Ascending aorta (tissue), 2 donors: ENCODE measurements around the gene PRPSAP2. TPM values are rescaled to one million over a fixed set of nuclear protein-coding genes. Genes with fewer than 3 reads are reported as not detected.

Source experiments
- DNase-seq, 2 donors: peaks; one replicate each; pipeline ENCODE4 v3.0.0-alpha.2; 2019; ENCODE audit warnings: low spot score in 2 of 2
- H3K27ac ChIP-seq, 2 donors: fragments of 200-600 bp; sonication (generic); one replicate each; pipeline ENCODE4 v1.5.1; 2016 to 2017; ENCODE audit warnings: mild to moderate bottlenecking in 1 of 2
- H3K27me3 ChIP-seq: fragments of 200-600 bp; sonication (generic); one replicate; pipeline ENCODE4 v1.5.1; 2017
- H3K36me3 ChIP-seq, 2 donors: fragments of 200-600 bp; sonication (generic); one replicate each; pipeline ENCODE4 v1.5.1; 2016
- H3K4me1 ChIP-seq, 2 donors: fragments of 200-600 bp; sonication (generic); one replicate each; pipeline ENCODE4 v1.5.1; 2016 to 2017; ENCODE audit warnings: mild to moderate bottlenecking in 1 of 2
- H3K4me3 ChIP-seq, 2 donors: fragments of 200-600 bp; sonication (generic); one replicate each; pipeline ENCODE4 v1.5.1; 2016 to 2017; ENCODE audit warnings: mild to moderate bottlenecking in 1 of 2
- H3K9me3 ChIP-seq, 2 donors: fragments of 200-600 bp; sonication (generic); one replicate each; pipeline ENCODE4 v1.5.1; 2016
- CTCF ChIP-seq, 3 experiments: fragments of 200-600 bp in 2 of 3; fragments of 450-650 bp in 1 of 3; sonication (generic) in 2 of 3; IDR thresholded peaks; one replicate each; pipeline ENCODE4 v1.5.1; 2016 to 2019; ENCODE audit warnings: antibody characterized with exemption in 3 of 3, mild to moderate bottlenecking in 1 of 3, moderate library complexity in 1 of 3
- intact Hi-C: fragments of 100-400 bp; cut with DNase I; formaldehyde crosslinking; loops from one replicate; pipeline ENCODE4 v1.15.1; 2023
- total RNA-seq: library from RNA; depleted of rRNA; stranded (reverse); fragments of >200 nt; gene quantifications from one replicate; pipeline ENCODE4 v1.1.0, GENCODE V29; 2016

The PRPSAP2 gene
- total RNA-seq, 1 donor from 2014 or later: 3.4 TPM

GRCh38 chr17:18976201-18976600, 118.3 kb downstream of the PRPSAP2 start:
- H3K27ac ChIP-seq: no peak overlapping the region
- H3K9me3 ChIP-seq: no peaks in the 10 kb centered on the region
- peaks cover 21 to 33% of the 10 kb centered on the region in 2 donors for H3K36me3 ChIP-seq
- intact Hi-C loops: no loop called here
- H3K4me1 ChIP-seq: no peaks in the 10 kb centered on the region
- TF ChIP-seq CTCF (IDR thresholded peaks at IDR 0.05): no peak
- DNase-seq: no peak
- H3K27me3 ChIP-seq: no peaks in the 10 kb centered on the region
- H3K4me3 ChIP-seq: no peak overlapping the region

GRCh38 chr17:18977021-18977420, 119.1 kb downstream of the PRPSAP2 start:
- no peak overlapping the region for H3K27ac ChIP-seq
- H3K4me3 ChIP-seq: no peak overlapping the region
- no peaks in the 10 kb centered on the region for H3K27me3 ChIP-seq
- intact Hi-C loops: no loop called here
- no peak for TF ChIP-seq CTCF (IDR thresholded peaks at IDR 0.05)
- peaks cover 21 to 31% of the 10 kb centered on the region in 2 donors for H3K36me3 ChIP-seq
- DNase-seq: no peak
- no peaks in the 10 kb centered on the region for H3K4me1 ChIP-seq
- no peaks in the 10 kb centered on the region for H3K9me3 ChIP-seq

GRCh38 chr17:18977646-18978045, 119.7 kb downstream of the PRPSAP2 start:
- H3K4me3 ChIP-seq: no peak overlapping the region
- H3K27ac ChIP-seq: no peak overlapping the region
- H3K9me3 ChIP-seq: no peaks in the 10 kb centered on the region
- H3K27me3 ChIP-seq: no peaks in the 10 kb centered on the region
- H3K36me3 ChIP-seq: peaks cover 21 to 31% of the 10 kb centered on the region in 2 donors
- H3K4me1 ChIP-seq: no peaks in the 10 kb centered on the region
- no peak for TF ChIP-seq CTCF (IDR thresholded peaks at IDR 0.05)
- no peak for DNase-seq
- intact Hi-C loops: no loop called here

- H3K4me3 ChIP-seq: no peak overlapping the region
- DNase-seq: no peak
- no peak for TF ChIP-seq CTCF (IDR thresholded peaks at IDR 0.05)
These were observed 120.1 kb downstream of the PRPSAP2 start for GRCh38 chr17:18978050-18978449.

GRCh38 chr17:18978655-18979054, 120.7 kb downstream of the PRPSAP2 start:
- DNase-seq: no peak
- H3K36me3 ChIP-seq: peaks cover 21 to 31% of the 10 kb centered on the region in 2 donors
- H3K9me3 ChIP-seq: no peaks in the 10 kb centered on the region
- no peak overlapping the region for H3K4me3 ChIP-seq
- no peaks in the 10 kb centered on the region for H3K27me3 ChIP-seq
- intact Hi-C loops: no loop called here
- H3K27ac ChIP-seq: no peak overlapping the region
- H3K4me1 ChIP-seq: no peaks in the 10 kb centered on the region
- TF ChIP-seq CTCF (IDR thresholded peaks at IDR 0.05): no peak

More at GRCh38 chr17:18978050-18978449, 120.1 kb downstream of the PRPSAP2 start:
- Histone ChIP-seq H3K27me3 (no peaks in the 10 kb centered on the region), H3K9me3 (no peaks in the 10 kb centered on the region), H3K27ac (no peak overlapping the region), H3K4me1 (no peaks in the 10 kb centered on the region), H3K36me3 (peaks cover 21 to 31% of the 10 kb centered on the region in 2 donors)
- intact Hi-C loops: no loop called here

Other genes starting within 250 kb of the PRPSAP2 start
- gene TBC1D28, start 213.7 kb upstream of the PRPSAP2 start, total RNA-seq: not detected
- 2.0 TPM for gene FOXO3B, start 175.8 kb upstream of the PRPSAP2 start, total RNA-seq
- not detected for gene FBXW10, start 114.1 kb upstream of the PRPSAP2 start, total RNA-seq
- 17.1 TPM for gene TVP23B, start 76.9 kb upstream of the PRPSAP2 start, total RNA-seq
- not detected for gene SLC5A10, start 94.0 kb downstream of the PRPSAP2 start, total RNA-seq
- 11.2 TPM for gene FAM83G, start 146.6 kb downstream of the PRPSAP2 start, total RNA-seq
- 1.8 TPM for gene GRAP, start 188.8 kb downstream of the PRPSAP2 start, total RNA-seq